Stimulated activated CD8-positive, alpha-beta memory T cell treated with anti-CD3 and anti-CD28 coated beads, Interleukin-7, amount 100 ng/mL, for 48 hours (primary cell): ENCODE results near the gene NUDT16.

Experiments
- DNase-seq, 2 donors: peaks; one replicate each; pipeline ENCODE4 v3.0.0-alpha.2; 2020; ENCODE audit warnings: low read depth in 1 of 2; ENCODE audit errors: extremely low read depth in 1 of 2

The NUDT16 gene

DNA sequence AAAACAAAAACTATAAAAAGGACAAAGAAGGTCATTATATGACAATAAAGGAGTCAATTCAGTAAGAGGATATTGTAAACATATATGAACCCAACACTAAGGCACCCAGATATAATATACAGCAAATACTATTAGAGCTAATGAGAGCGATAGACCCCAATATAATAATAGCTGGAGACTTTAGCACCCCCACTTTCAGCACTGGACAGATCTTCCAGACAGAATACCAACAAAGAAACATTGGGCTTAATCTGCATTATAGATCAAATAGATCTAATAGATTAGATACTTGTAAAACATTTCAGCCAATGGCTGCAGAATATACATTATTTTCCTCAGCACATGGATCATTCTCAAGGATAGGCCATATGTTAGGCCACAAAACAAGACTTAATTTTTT lies 53.4 kb downstream of the NUDT16 start:
- DNase-seq: no peak
